Liver (tissue), 9 donors: Measurements from ENCODE around the gene ZNF652. TPM values are rescaled to one million over a fixed set of nuclear protein-coding genes. Genes with fewer than 3 reads are reported as not detected.

Experiments used
- DNase-seq: peaks from one replicate; pipeline ENCODE4 v3.0.0-alpha.2; 2017; ENCODE audit warnings: low spot score
- H3K27ac ChIP-seq, 2 donors: one replicate each; pipeline ENCODE4 v1.7.0; 2013; ENCODE audit warnings: inconsistent platforms in 2 of 2, low read length in 2 of 2, control low read depth in 1 of 2, low read depth in 1 of 2, mild to moderate bottlenecking in 1 of 2
- H3K27me3 ChIP-seq, 4 donors: one replicate each; pipeline versions ENCODE4 v1.6.1 to v1.7.0; 2013; ENCODE audit warnings: low read length in 3 of 4, inconsistent platforms in 1 of 4, mild to moderate bottlenecking in 1 of 4, moderate library complexity in 1 of 4; ENCODE audit not compliant: control insufficient read depth in 4 of 4, insufficient read depth in 4 of 4
- H3K36me3 ChIP-seq, 4 donors: one replicate each; pipeline versions ENCODE4 v1.6.1 to v1.7.0; 2013; ENCODE audit warnings: low read length in 3 of 4, mild to moderate bottlenecking in 3 of 4, low read depth in 1 of 4, moderate library complexity in 1 of 4; ENCODE audit not compliant: control insufficient read depth in 4 of 4, insufficient read depth in 3 of 4
- H3K4me1 ChIP-seq, 4 donors: one replicate each; pipeline versions ENCODE4 v1.6.1 to v1.7.0; 2013; ENCODE audit warnings: low read length in 3 of 4, mild to moderate bottlenecking in 3 of 4, moderate library complexity in 1 of 4; ENCODE audit not compliant: control insufficient read depth in 4 of 4, insufficient read depth in 4 of 4
- H3K4me3 ChIP-seq, 3 donors: one replicate each; pipeline versions ENCODE4 v1.6.1 to v1.7.0; 2013; ENCODE audit warnings: low read length in 3 of 3, control low read depth in 1 of 3, low read depth in 1 of 3, mild to moderate bottlenecking in 1 of 3
- H3K9ac ChIP-seq, 2 donors: one replicate each; pipeline ENCODE4 v1.7.0; 2013; ENCODE audit warnings: low read length in 2 of 2, mild to moderate bottlenecking in 2 of 2, moderate library complexity in 2 of 2, control low read depth in 1 of 2, low read depth in 1 of 2
- H3K9me3 ChIP-seq, 4 donors: one replicate each; pipeline versions ENCODE4 v1.6.1 to v1.7.0; 2013; ENCODE audit warnings: low read length in 3 of 4; ENCODE audit not compliant: control insufficient read depth in 4 of 4
- EGR1 ChIP-seq, 2 donors: IDR thresholded peaks; 2 replicates each; pipeline ENCODE4 v1.6.1; 2016 to 2018; ENCODE audit warnings: antibody characterized with exemption in 2 of 2, low read depth in 2 of 2
- FOXA2 ChIP-seq: IDR thresholded peaks from 2 replicates; pipeline ENCODE4 v1.6.1; 2016; ENCODE audit warnings: antibody characterized with exemption
- HNF4A ChIP-seq, 2 donors: conservative IDR thresholded peaks; 2 replicates each; pipeline ENCODE4 v1.6.1; 2016; ENCODE audit warnings: antibody characterized with exemption in 2 of 2, mild to moderate bottlenecking in 2 of 2
- HNF4G ChIP-seq: IDR thresholded peaks from 2 replicates; pipeline ENCODE4 v1.6.1; 2016; ENCODE audit warnings: antibody characterized with exemption
- JUND ChIP-seq, 2 donors: IDR thresholded peaks; 2 replicates each; pipeline ENCODE4 v1.6.1; 2016; ENCODE audit warnings: antibody characterized with exemption in 2 of 2
- NR2F2 ChIP-seq: IDR thresholded peaks from 2 replicates; pipeline ENCODE4 v1.6.1; 2016; ENCODE audit warnings: antibody characterized with exemption
- RAD21 ChIP-seq, 2 donors: IDR thresholded peaks; 2 replicates each; pipeline ENCODE4 v1.6.1; 2016; ENCODE audit warnings: antibody characterized with exemption in 2 of 2, mild to moderate bottlenecking in 2 of 2
- SP1 ChIP-seq: IDR thresholded peaks from 2 replicates; pipeline ENCODE4 v1.6.1; 2018; ENCODE audit warnings: antibody characterized with exemption, mild to moderate bottlenecking
- TAF1 ChIP-seq: conservative IDR thresholded peaks from 2 replicates; pipeline ENCODE4 v1.6.1; 2016; ENCODE audit warnings: antibody characterized with exemption, mild to moderate bottlenecking
- YY1 ChIP-seq: IDR thresholded peaks from 2 replicates; pipeline ENCODE4 v1.6.1; 2016; ENCODE audit warnings: antibody characterized with exemption, mild to moderate bottlenecking
- WGBS: extraction: QIAGEN DNeasy Blood & Tissue Kit; methylation state at CpG from one replicate; pipeline ENCODE4 v1.1.7; 2013; 5-methylcytosine and 5-hydroxymethylcytosine counted together
- polyA plus RNA-seq, 2 donors: library from polyadenylated mRNA; stranded (reverse) in 1 of 2; unstranded in 1 of 2; fragments of 200-250 nt in 1 of 2; fragments of >200 nt in 1 of 2; fragmentation: Nextera tagmentation in 1 of 2; extraction: Ambion mirVana in 1 of 2; gene quantifications; one replicate each; pipeline versions ENCODE4 v1.2.1 to v1.2.3, GENCODE V29; 2013 to 2015
- total RNA-seq, 2 donors: library from RNA; depleted of rRNA; stranded (reverse); fragments of >200 nt; gene quantifications; one replicate each; pipeline ENCODE4 v1.2.3, GENCODE V29; 2014
- TF ChIP-seq, protein P1 (sequence below): IDR thresholded peaks from 2 replicates; pipeline ENCODE4 v1.6.1; 2016; ENCODE audit warnings: antibody characterized with exemption, mild to moderate bottlenecking
- TF ChIP-seq, protein P2 (sequence below): IDR thresholded peaks from 2 replicates; pipeline ENCODE4 v1.6.1; 2016; ENCODE audit warnings: antibody characterized with exemption
- TF ChIP-seq, protein P3 (sequence below): IDR thresholded peaks from 2 replicates; pipeline ENCODE4 v1.6.1; 2016; ENCODE audit warnings: antibody characterized with exemption
- donor health status: healthy.
- donor health status: healthy.
- donor health status: healthy.
- donor health status: healthy.
- donor health status: healthy.

Gene ZNF652
- total and polyA plus RNA-seq, 4 donors: 5.3 to 23.1 (median 17.5) TPM

DNA sequence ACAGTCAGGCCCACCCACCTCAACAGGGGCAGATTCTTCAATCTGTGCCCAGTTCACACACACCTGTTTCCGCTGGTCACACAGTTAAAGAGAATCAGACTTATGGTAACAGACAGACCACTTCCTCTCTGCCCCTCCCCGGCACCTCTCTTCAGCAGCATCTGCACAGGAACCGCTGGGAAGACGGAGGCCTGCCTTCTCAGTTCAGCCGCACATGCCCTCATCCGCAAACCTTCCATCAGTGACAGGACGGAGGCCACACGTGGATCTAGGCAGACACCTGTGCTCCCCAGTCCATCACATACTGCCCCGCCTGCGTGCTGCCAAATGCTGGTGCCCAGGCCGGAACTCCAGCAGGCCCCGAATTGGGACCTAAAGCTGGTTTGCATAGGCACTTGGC lies 42.3 kb upstream of the ZNF652 start:
- H3K27me3 ChIP-seq: no peaks in the 10 kb centered on the region
- WGBS: 85% methylated on average over 12 of the region's 12 CpGs
- DNase-seq: no peak
- no peaks in the 10 kb centered on the region for H3K4me1 ChIP-seq
- peaks cover 19 to 58% (median 47%) of the 10 kb centered on the region in 4 donors for H3K36me3 ChIP-seq
- no peak overlapping the region for H3K27ac ChIP-seq
- no peak overlapping the region for H3K4me3 ChIP-seq
- H3K9ac ChIP-seq: no peak overlapping the region
- H3K9me3 ChIP-seq: no peaks in the 10 kb centered on the region
- TF ChIP-seq, protein P1, sequence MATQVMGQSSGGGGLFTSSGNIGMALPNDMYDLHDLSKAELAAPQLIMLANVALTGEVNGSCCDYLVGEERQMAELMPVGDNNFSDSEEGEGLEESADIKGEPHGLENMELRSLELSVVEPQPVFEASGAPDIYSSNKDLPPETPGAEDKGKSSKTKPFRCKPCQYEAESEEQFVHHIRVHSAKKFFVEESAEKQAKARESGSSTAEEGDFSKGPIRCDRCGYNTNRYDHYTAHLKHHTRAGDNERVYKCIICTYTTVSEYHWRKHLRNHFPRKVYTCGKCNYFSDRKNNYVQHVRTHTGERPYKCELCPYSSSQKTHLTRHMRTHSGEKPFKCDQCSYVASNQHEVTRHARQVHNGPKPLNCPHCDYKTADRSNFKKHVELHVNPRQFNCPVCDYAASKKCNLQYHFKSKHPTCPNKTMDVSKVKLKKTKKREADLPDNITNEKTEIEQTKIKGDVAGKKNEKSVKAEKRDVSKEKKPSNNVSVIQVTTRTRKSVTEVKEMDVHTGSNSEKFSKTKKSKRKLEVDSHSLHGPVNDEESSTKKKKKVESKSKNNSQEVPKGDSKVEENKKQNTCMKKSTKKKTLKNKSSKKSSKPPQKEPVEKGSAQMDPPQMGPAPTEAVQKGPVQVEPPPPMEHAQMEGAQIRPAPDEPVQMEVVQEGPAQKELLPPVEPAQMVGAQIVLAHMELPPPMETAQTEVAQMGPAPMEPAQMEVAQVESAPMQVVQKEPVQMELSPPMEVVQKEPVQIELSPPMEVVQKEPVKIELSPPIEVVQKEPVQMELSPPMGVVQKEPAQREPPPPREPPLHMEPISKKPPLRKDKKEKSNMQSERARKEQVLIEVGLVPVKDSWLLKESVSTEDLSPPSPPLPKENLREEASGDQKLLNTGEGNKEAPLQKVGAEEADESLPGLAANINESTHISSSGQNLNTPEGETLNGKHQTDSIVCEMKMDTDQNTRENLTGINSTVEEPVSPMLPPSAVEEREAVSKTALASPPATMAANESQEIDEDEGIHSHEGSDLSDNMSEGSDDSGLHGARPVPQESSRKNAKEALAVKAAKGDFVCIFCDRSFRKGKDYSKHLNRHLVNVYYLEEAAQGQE: no peak
- TF ChIP-seq NR2F2 (no peak), YY1 (no peak), FOXA2 (no peak), HNF4A (conservative IDR thresholded peaks at IDR 0.05) (no peak), JUND (IDR thresholded peaks at IDR 0.05) (no peak), HNF4G (no peak), TAF1 (no peak), EGR1 (IDR thresholded peaks at IDR 0.05; ENCODE audit: low read depth in 2 of 2) (no peak), RAD21 (IDR thresholded peaks at IDR 0.05) (no peak)
- TF ChIP-seq, protein P2, sequence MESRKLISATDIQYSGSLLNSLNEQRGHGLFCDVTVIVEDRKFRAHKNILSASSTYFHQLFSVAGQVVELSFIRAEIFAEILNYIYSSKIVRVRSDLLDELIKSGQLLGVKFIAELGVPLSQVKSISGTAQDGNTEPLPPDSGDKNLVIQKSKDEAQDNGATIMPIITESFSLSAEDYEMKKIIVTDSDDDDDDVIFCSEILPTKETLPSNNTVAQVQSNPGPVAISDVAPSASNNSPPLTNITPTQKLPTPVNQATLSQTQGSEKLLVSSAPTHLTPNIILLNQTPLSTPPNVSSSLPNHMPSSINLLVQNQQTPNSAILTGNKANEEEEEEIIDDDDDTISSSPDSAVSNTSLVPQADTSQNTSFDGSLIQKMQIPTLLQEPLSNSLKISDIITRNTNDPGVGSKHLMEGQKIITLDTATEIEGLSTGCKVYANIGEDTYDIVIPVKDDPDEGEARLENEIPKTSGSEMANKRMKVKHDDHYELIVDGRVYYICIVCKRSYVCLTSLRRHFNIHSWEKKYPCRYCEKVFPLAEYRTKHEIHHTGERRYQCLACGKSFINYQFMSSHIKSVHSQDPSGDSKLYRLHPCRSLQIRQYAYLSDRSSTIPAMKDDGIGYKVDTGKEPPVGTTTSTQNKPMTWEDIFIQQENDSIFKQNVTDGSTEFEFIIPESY: no peak
- TF ChIP-seq, protein P3, sequence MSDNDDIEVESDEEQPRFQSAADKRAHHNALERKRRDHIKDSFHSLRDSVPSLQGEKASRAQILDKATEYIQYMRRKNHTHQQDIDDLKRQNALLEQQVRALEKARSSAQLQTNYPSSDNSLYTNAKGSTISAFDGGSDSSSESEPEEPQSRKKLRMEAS: no peak

DNA sequence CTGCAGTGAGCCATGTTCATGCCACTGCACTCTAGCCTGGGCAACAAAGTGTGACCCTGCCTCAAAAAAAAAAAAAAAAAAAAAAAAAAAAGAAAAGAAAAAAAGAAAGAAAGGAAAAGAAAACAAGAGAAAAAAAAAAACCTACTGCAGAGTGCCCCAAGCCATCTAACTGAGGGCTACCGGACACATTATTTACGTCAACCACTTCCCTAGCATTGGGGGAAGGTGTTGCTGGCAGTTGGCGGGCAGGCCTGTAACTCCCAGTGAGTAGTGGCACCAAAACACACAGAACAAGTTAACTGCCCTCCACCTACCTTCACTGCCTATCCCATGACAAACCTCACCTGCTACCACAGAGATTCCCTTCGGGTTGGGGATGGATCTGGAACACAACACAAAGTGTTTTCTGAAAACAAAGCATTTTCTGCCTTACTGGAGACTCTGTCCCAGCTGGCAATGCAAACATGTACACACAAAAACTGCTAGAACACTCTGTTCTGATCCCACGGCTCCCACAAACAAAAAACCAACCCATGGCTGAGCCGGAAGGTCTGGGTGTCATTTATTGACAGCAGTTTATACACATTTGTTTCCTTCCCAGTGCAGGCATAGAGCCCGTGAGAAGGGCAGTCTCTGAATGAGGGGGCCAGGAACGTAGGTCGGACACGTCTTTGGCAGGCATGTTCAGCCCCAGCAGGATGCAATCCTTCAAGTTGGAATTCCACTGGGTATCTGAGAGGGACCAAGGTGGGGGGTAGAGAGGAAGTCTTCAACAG lies 41.7 kb upstream of the ZNF652 start:
- H3K27ac ChIP-seq: no peak overlapping the region
- 68% methylated on average over 10 of the region's 10 CpGs for WGBS

More for the DNA sequence above, 41.7 kb upstream of the ZNF652 start:
- no peak for DNase-seq
- peaks cover 16 to 52% (median 42%) of the 10 kb centered on the region in 4 donors for H3K36me3 ChIP-seq
- H3K4me3 ChIP-seq: no peak overlapping the region
- H3K4me1 ChIP-seq: no peaks in the 10 kb centered on the region
- H3K9ac ChIP-seq: no peak overlapping the region
- H3K9me3 ChIP-seq: no peaks in the 10 kb centered on the region
- TF ChIP-seq, protein P3: no peak
- TF ChIP-seq NR2F2 (no peak), SP1 (peak; percentile 11), RAD21 (IDR thresholded peaks at IDR 0.05) (no peak)
- H3K27me3 ChIP-seq: no peaks in the 10 kb centered on the region
